NOMO-1 (cell line): Measurements from ENCODE around the gene DNAAF5.
"Not testable (repeated sequence)": the region's sequence is repeated elsewhere in the genome, so short reads cannot be mapped to it uniquely, and the experiment has no call there.

ENCODE experiments used
- DNase-seq, 2 experiments: peaks; one replicate each; lab custom pipeline; 2025; ENCODE audit not compliant: unreplicated experiment in 2 of 2; lab: John Stamatoyannopoulos, UW

The DNAAF5 gene

DNA sequence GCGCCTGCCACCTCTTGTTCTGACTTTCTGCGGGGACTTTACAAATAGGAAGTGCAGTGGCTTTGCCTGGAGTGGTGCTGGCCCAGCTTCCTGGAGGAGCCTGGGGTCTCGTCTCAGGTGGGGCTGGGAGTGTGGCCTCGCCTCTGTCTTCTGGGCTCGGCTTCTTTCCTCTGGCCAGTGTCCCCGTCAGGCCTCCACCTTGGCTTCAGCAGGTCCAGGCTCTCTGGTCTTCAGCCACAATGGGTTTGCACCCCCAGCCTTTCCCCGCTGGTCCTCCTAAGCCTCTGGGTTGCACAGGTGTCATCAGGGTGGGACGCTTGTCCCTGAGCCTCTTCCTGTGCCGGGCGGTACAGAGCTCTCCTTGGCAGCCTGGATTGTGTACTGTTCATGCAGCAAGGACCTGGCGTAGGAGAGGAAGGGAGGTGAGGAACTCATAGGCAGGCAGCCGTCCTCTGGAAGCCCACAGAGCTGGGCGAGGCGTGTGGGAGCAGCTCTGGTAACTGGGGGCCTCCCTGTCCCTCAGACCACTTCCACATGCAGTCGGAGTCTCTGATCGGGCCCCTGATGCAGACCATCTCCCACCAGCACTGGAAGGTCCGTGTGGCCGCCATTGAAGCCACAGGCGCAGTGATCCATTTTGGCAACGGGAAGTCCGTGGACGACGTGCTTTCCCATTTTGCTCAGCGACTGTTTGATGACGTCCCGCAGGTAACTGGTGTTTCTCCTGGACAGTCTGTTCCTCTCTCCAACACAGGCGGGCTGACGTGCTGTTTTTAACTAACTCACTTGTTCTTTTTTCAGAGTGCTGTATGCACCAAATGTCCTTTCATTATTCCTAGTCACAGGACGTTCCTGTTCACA lies 2.9 kb downstream of the DNAAF5 start:
- no peak for DNase-seq

DNA sequence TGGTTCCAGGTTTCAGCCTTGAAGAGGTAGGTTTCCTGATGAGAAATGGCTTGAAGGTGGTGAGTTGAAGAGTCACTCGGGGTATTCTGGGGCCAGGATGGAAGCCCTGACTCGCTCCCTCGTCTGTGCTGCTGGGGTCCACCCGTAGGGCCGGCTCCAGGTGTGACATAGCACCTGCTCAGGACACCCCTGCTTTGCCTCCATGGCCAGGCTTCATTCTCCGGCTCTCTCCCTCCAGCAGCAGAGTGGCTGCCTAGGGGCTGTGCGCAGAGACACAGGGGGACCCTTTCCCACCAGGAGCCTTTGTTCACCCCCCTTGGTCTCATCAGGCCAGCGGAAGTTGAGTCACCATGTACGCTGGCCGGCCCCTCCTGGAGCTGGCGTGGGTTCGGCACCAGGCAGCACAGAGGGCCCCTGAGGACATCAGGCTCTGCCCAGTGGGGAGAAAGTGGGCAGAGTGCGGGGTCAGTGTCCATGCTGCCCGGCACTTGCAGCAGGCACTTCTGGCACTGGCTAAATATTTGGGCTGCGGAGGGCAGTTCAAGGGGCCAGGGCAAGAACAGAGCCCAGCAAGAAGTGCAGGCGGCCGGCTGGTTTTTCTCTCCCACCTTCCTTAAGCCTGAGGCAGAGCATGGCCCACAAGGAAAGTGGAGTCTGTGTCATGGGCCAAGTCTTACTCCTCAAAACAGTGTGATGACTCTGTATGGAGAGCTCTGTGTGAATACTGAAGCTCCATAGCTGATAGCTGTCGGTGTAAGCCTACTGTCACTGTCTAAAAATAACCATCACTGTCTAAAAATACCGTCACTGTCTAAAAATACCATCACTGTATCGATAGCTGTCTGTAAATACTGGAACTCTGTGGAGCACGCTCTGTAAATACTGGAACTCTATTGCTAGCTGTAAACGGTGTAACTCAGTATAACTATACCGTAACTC lies 4.3 kb downstream of the DNAAF5 start:
- DNase-seq: no peak

- no peak for DNase-seq
Observed at GRCh38 chr7:731440-732085, 5.1 kb downstream of the DNAAF5 start.

DNA sequence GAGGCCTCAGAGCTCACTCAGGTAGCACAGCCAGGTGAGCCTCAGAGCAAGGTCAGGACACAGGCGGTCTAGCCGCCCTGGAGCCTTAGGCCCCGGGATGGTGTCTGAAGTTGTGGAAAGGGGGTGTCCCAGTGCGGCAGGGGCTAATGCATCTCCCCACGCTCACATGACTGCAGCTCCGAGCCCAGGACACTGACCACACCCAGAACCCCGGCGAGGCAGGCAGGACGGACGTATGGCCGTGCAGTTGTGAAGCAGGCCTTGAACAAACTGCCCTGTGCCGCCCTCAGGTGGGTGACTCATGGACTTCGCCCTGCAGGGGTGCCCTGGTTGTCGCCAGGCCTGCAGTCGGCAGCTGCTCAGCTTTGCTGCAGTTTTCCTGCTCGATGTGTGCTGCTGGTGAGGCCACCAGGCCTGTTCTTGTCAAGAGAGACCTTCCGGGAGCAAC lies 5.6 kb downstream of the DNAAF5 start:
- DNase-seq: no peak

DNA sequence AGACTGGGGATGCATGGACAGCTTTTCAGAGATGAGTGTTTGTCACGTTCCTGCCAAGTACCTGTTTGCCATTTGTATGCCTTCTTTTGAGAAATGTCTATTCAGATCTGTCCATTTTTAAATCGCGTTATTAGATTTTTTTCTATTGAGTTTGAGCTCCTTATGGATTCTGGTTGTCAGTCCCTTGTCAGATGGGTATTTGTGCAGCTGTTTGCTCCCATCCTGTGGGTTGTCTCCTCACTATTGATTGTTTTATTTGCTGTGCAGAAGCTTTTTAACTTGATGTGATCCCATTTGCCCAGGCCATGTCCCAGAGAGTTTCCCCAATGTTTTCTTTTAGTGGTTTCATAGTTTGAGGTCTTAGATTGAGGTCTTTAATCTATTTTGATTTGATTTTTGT lies 6.1 kb downstream of the DNAAF5 start:
- no peak for DNase-seq

DNA sequence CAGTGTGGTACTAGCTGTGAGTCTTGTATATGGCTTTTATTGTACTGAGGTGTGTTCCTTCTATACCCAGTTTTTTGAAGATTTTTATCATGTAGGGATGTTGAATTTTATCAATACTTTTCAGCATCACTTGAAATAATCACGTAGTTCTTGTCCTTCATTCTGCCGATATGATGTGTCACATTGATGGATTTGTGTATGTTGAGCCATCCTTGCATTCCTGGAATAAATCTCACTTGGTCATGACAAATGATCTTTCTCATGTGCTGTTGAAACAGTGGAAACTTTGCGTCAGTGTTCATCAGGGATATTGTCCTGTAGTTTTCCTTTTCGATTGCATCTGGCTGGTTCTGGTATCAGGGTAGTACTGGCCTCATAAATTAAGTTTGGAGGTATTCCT lies 7.7 kb downstream of the DNAAF5 start:
- no peak for DNase-seq

- no peak for DNase-seq
Observed at GRCh38 chr7:734808-735207, 8.3 kb downstream of the DNAAF5 start.

DNA sequence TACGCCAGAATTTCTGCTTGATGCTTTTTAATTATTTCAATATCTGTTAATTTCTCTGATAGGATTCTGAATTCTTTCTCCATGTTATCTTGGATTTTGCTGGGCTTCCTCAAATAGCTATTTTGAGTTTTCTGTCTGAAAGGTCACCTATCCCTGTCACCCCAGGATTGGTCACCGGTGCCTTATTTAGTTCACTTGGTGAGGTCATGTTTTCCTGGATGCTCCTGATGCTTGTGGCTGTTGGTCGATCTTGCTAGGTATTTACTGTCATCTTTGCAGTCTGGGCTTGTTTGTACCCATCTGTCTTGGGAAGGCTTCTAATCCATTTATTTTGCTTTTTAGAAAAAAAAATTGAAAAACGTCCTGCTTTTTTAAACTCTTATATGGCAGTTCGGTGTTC lies 11.7 kb downstream of the DNAAF5 start:
- no peak for DNase-seq

GRCh38 chr7:738723-739454 lies 12.4 kb downstream of the DNAAF5 start:
- DNase-seq: no peak

- DNase-seq: no peak
Observed at GRCh38 chr7:739455-739982, 13.0 kb downstream of the DNAAF5 start.

DNA sequence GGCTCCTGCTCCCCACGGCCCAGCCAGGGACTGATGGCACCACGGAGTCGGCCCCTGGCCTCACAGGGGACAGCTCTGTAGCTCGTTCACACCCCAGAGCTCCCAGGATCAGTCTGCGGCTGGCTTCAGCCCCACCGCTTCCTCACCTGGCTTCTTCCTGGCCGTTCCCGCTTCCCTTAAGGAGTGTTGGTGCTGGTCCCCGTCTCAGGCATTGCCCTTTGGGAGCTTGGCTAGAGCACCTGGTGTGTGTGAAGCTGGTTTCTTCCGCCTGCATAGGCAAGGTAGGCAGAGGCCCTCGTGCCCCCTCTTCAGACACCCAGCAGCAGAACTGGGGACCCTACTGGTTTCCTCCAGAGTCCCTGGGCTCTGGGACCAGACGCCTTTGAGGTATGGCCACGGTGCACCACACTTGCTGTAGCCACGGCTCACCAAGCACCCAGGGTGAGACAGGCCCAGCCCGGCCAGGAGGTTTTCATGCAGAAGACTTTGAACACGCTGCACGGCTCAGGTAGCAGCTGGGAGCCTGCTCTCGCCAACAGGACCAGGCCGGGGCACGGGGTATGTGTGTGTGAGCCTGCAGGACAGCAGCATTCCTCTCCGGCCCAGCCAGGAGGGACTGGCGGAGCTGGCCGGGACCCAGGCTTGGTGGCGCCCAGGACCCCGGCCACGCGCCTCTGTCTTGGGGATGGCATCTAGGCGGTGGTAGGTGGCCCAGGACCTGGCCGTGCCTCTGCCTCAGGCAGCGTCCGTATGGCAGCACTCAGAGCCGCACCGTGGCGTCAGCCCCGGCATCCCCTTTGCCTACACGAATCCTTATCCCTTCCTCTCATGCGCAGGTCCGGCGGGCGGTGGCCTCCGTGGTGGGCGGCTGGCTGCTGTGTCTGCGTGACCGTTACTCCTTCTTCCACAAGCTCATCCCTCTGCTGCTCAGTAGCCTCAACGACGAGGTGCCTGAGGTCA lies 13.8 kb downstream of the DNAAF5 start:
- DNase-seq: no peak

DNA sequence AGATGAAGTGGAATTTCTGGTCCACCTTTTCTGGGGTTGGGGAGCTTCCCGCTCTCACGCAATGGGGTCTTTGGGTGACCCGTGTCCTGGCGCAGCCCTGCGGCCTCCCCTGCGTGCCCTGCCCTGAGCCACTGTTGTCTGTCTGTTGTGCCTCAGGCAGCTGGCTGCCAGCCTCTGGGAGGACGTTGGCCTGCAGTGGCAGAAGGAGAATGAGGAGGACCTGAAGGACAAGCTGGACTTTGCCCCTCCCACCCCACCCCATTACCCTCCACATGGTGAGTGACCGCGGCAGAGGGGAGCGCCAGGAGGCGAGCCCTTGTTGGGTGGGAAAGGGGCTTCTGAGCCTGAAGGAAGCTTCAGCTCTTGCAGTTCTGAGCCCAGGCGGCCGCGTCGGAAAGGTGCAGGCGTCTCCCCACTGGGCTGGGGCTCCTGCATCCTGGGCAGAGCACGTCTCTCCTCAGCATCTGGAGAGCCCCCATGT lies 14.7 kb downstream of the DNAAF5 start:
- DNase-seq: no peak

DNA sequence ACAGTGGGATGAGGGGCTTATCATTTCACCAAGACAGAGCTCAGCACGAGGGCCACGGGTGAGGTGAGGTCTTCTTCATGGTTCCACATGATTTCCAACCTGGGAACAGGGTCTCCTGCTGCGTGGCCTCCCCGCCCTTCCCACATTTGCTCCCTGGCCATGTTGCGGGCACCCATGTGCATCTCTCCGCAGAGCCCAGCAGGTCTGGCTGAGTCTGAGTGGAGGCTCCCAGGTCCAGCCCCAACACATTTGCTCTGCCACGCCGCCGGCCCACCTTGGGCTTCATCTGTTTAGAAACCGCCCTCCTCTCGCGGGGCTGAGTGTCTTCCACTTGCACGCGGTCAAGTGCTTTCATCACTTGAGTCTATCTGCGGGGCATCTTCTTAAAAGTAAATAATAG lies 15.4 kb downstream of the DNAAF5 start:
- no peak for DNase-seq

- DNase-seq: no peak
Observed at GRCh38 chr7:742791-743190, 16.3 kb downstream of the DNAAF5 start.

- DNase-seq: not testable (repeated sequence)
Observed at GRCh38 chr7:743341-744127, 17.0 kb downstream of the DNAAF5 start.

DNA sequence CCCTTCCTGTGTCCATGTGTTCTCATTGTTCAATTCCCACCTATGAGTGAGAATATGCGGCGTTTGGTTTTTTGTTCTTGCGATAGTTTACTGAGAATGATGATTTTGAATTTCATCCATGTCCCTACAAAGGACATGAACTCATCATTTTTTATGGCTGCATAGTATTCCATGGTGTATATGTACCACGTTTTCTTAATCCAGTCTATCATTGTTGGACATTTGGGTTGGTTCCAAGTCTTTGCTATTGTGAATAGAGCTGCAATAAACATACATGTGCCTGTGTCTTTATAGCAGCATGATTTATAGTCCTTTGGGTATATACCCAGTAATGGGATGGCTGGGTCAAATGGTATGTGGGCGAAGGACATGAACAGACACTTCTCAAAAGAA lies 17.6 kb downstream of the DNAAF5 start:
- DNase-seq: not testable (repeated sequence)

DNA sequence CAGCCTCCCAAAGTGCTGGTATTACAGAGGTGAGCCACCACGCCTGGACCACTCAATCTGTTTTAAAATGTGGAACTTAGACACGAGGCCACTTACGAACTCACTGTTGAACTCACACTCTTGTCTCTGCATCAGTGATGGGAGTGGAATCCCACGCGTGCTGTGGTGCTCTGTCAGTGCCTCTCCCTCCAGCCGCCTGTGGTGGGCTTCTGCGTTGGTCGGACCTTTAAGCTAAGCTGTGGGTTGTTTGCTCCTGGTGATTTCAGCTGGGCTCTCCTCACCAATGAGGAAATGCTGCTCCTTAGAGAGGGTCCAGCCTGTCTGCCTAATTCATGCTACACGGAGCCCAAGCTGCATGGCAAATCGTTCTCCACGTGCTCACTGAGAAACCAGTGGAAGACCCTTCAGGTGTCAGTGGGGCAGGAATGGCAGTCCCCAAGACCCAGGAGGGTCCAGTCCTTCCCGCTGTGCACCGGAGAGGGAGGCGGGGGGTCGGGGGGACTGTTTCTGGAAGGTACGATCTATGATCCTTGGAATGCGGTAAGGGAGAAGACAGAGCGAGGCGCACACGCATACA lies 18.4 kb downstream of the DNAAF5 start:
- no peak for DNase-seq
